K562 (cell line): ENCODE data around the gene SUPT3H. TPM values are rescaled to one million over a fixed set of nuclear protein-coding genes. Genes with fewer than 3 reads are reported as not detected.

ENCODE experiments used
- ATAC-seq: fragments of 200-7000 bp; cut with Tn5 transposase; 3 replicates; pipeline ENCODE4 v1.9.1; 2020; ENCODE audit warnings: moderate library complexity
- BruUV-seq: library from RNA; stranded (reverse); fragments of 400-500 nt; replicated peaks from 2 replicates; lab custom pipeline; 2021; lab: Mats Ljungman, UMichigan
- CTCF ChIA-PET: fragments of 300-600 bp; formaldehyde crosslinking; extraction: SDS; loops from one replicate; lab custom pipeline; 2021; ENCODE audit warnings: low intra/inter-chr PET ratio; lab: Yijun Ruan, JAX
- POLR2A ChIA-PET: fragments of 300-600, 350-650 bp; sonication (Branson Sonifier 250); formaldehyde crosslinking; extraction: SDS; loops from one replicate; lab custom pipeline; 2021; ENCODE audit warnings: antibody characterized with exemption, inconsistent platforms; lab: Yijun Ruan, JAX
- DNase-seq, 4 experiments: peaks; one replicate each; pipeline versions ENCODE4 v3.0.0 to v3.0.0-alpha.2; 2011 to 2018; ENCODE audit warnings: low spot score in 3 of 4, mixed read lengths in 3 of 4; ENCODE audit errors: extremely low read depth in 1 of 4
- FAIRE-seq: peaks from 2 replicates; lab custom pipeline; 2011; peaks lifted over from hg19 to GRCh38; lab: Jason Lieb, UNC
- H2AFZ ChIP-seq: 2 replicates; pipeline ENCODE4 v1.6.0; 2011; ENCODE audit warnings: low read depth, low read length, control low read depth, inconsistent platforms
- H3K27ac ChIP-seq: fragments of 200-600 bp; 3 replicates; pipeline ENCODE4 v1.8.0; 2011; ENCODE audit warnings: low read depth, mild to moderate bottlenecking, control low read depth, inconsistent platforms, low read length, moderate library complexity, mixed read lengths; ENCODE audit errors: extremely low read depth
- H3K27me3 ChIP-seq, 2 experiments: fragments of 300-600 bp in 1 of 2; 2 replicates in 1 of 2; 3 replicates in 1 of 2; pipeline versions ENCODE4 v1.6.0 to v1.8.0; 2011; ENCODE audit warnings: inconsistent platforms in 2 of 2, low read length in 2 of 2, mild to moderate bottlenecking in 1 of 2, mixed read lengths in 1 of 2, moderate library complexity in 1 of 2; ENCODE audit not compliant: control insufficient read depth in 2 of 2, insufficient read depth in 2 of 2
- H3K36me3 ChIP-seq: fragments of 300-600 bp; 3 replicates; pipeline ENCODE4 v1.8.0; 2011; ENCODE audit warnings: mild to moderate bottlenecking, low read length, inconsistent platforms; ENCODE audit not compliant: control insufficient read depth, insufficient read depth
- H3K4me1 ChIP-seq, 2 experiments: fragments of 200-600 bp in 1 of 2; replicated peaks in 1 of 2; 2 replicates in 1 of 2; 3 replicates in 1 of 2; pipeline versions ENCODE4 v1.5.1 to v1.8.0; 2011; ENCODE audit warnings: inconsistent platforms in 2 of 2, low read length in 2 of 2, mild to moderate bottlenecking in 1 of 2, mixed read lengths in 1 of 2, moderate library complexity in 1 of 2; ENCODE audit not compliant: control insufficient read depth in 2 of 2, insufficient read depth in 2 of 2
- H3K4me2 ChIP-seq: 2 replicates; pipeline ENCODE4 v1.6.1; 2011; ENCODE audit warnings: low read length, control low read depth, inconsistent platforms, mixed read lengths; ENCODE audit not compliant: insufficient read depth
- H3K4me3 ChIP-seq: fragments of 200-600 bp; sonication (generic), shearing (Covaris generic); 2 replicates; pipeline ENCODE4 v1.5.1; 2016; ENCODE audit warnings: control low read depth, inconsistent platforms
- H3K79me2 ChIP-seq: fragments of 200-600 bp; 3 replicates; pipeline ENCODE4 v1.8.0; 2011; ENCODE audit warnings: low read length, inconsistent platforms; ENCODE audit not compliant: control insufficient read depth, insufficient read depth
- H3K9ac ChIP-seq, 2 experiments: 2 replicates each; pipeline versions ENCODE4 v1.6.0 to v1.6.1; 2011; ENCODE audit warnings: low read depth in 2 of 2, low read length in 2 of 2, control low read depth in 1 of 2, inconsistent platforms in 1 of 2, mild to moderate bottlenecking in 1 of 2, mixed read lengths in 1 of 2; ENCODE audit not compliant: insufficient read depth in 1 of 2
- H3K9me1 ChIP-seq: one replicate; pipeline ENCODE4 v1.6.0; 2011; ENCODE audit warnings: inconsistent platforms, mild to moderate bottlenecking, low read length, moderate library complexity; ENCODE audit not compliant: control insufficient read depth, insufficient read depth
- H3K9me3 ChIP-seq: replicated peaks from 2 replicates; pipeline ENCODE4 v1.5.1; 2011; ENCODE audit warnings: low read depth, low read length, inconsistent platforms; ENCODE audit not compliant: control insufficient read depth, insufficient read depth
- H4K20me1 ChIP-seq: replicated peaks from 2 replicates; pipeline ENCODE4 v1.6.1; 2011; ENCODE audit warnings: low read length, inconsistent platforms, mixed read lengths; ENCODE audit not compliant: control insufficient read depth, insufficient read depth
- C11orf30 ChIP-seq: fragments of 450-650 bp; IDR thresholded peaks from 2 replicates; pipeline ENCODE4 v1.6.1; 2016; ENCODE audit warnings: low read depth, mild to moderate bottlenecking
- CEBPB ChIP-seq: fragments of 450-650 bp; IDR thresholded peaks from 2 replicates; pipeline ENCODE4 v1.6.1; 2016; ENCODE audit warnings: missing genetic modification characterization, missing compliant biosample characterization
- CTCF ChIP-seq, 3 experiments: IDR thresholded peaks in 2 of 3; conservative IDR thresholded peaks in 1 of 3; 2 replicates each; pipeline ENCODE4 v1.5.1; 2011 to 2012; ENCODE audit warnings: low read length in 3 of 3, mild to moderate bottlenecking in 3 of 3, control low read depth in 2 of 3, improper control_type of control experiment in 1 of 3, inconsistent platforms in 1 of 3, low read depth in 1 of 3, mixed read lengths in 1 of 3, moderate library complexity in 1 of 3; ENCODE audit not compliant: insufficient read depth in 2 of 3
- ID3 ChIP-seq, 2 experiments: fragments of 250-450 bp in 1 of 2; fragments of 450-650 bp in 1 of 2; sonication (Bioruptor Pico) in 1 of 2; IDR thresholded peaks; 2 replicates each; pipeline versions ENCODE4 v1.6.1 to v1.8.0; 2016 to 2021; ENCODE audit warnings: mild to moderate bottlenecking in 2 of 2, moderate library complexity in 2 of 2, missing compliant biosample characterization in 1 of 2, missing genetic modification characterization in 1 of 2
- NFE2L1 ChIP-seq: fragments of 450-650 bp; IDR thresholded peaks from 2 replicates; pipeline ENCODE4 v1.6.1; 2016; ENCODE audit warnings: missing genetic modification characterization, low read depth, mild to moderate bottlenecking, missing compliant biosample characterization, moderate library complexity, borderline replicate concordance
- PHTF2 ChIP-seq: fragments of 250-450 bp; sonication (Bioruptor Pico); IDR thresholded peaks from 2 replicates; pipeline ENCODE4 v1.5.0; 2021; ENCODE audit warnings: mild to moderate bottlenecking
- PYGO2 ChIP-seq: fragments of 450-650 bp; IDR thresholded peaks from 2 replicates; pipeline ENCODE4 v1.6.1; 2016; ENCODE audit warnings: mild to moderate bottlenecking, missing genetic modification characterization, moderate library complexity, missing compliant biosample characterization
- RAD21 ChIP-seq, 2 experiments: fragments of 250-450 bp in 1 of 2; fragments of 450-650 bp in 1 of 2; sonication (Bioruptor Pico) in 1 of 2; formaldehyde crosslinking in 1 of 2; IDR thresholded peaks in 1 of 2; conservative IDR thresholded peaks in 1 of 2; 2 replicates each; pipeline versions ENCODE4 v1.4.0 to v1.8.0; 2020 to 2022; ENCODE audit warnings: mild to moderate bottlenecking in 2 of 2, moderate library complexity in 1 of 2
- ZBTB17 ChIP-seq: fragments of 450-650 bp; formaldehyde crosslinking; IDR thresholded peaks from 2 replicates; pipeline ENCODE4 v1.4.0; 2020; ENCODE audit warnings: mild to moderate bottlenecking
- ZFP91 ChIP-seq: sonication (generic); formaldehyde crosslinking; IDR thresholded peaks from 2 replicates; pipeline ENCODE4 v1.8.0; 2022; ENCODE audit warnings: mild to moderate bottlenecking, missing genetic modification reagents
- ZNF280A ChIP-seq: fragments of 450-650 bp; IDR thresholded peaks from 2 replicates; pipeline ENCODE4 v1.6.1; 2018; ENCODE audit warnings: mild to moderate bottlenecking, low read depth; ENCODE audit not compliant: partially characterized antibody
- ZNF41 ChIP-seq: fragments of 250-450 bp; sonication (Bioruptor Pico); conservative IDR thresholded peaks from 2 replicates; pipeline ENCODE4 v1.4.0; 2020; ENCODE audit warnings: mild to moderate bottlenecking
- ZNF644 ChIP-seq: fragments of 200-800 bp; sonication (Bioruptor generic); IDR thresholded peaks from 2 replicates; pipeline ENCODE4 v1.6.1; 2016; ENCODE audit warnings: low read depth, missing genetic modification characterization, missing compliant biosample characterization
- ZNF696 ChIP-seq: fragments of 250-450 bp; sonication (Bioruptor Pico); conservative IDR thresholded peaks from 2 replicates; pipeline ENCODE4 v1.4.0; 2020; ENCODE audit warnings: mild to moderate bottlenecking, moderate library complexity
- in situ Hi-C: fragments of 300-500 bp; cut with MboI; formaldehyde crosslinking; loops from 4 replicates; pipeline ENCODE4 v1.15.0; 2018; ENCODE audit warnings: inconsistent platforms, mixed read lengths
- intact Hi-C: fragments of 100-400 bp; cut with micrococcal nuclease; formaldehyde crosslinking; loops from 2 replicates; pipeline ENCODE4 v1.14.2; 2022
- polyA plus RNA-seq, 8 experiments: library from polyadenylated mRNA; depleted of rRNA in 4 of 8; stranded (reverse) in 5 of 8; unstranded in 3 of 8; fragments of >200 nt; fragmentation: Nextera tagmentation in 2 of 8; fragmentation: Illumina TruSeq in 1 of 8; extraction: Ambion mirVana in 2 of 8; extraction: Trizol in 1 of 8; gene quantifications; 2 replicates each; pipeline versions ENCODE4 v1.2.1 to v1.2.3, GENCODE V29; 2011 to 2014; ENCODE audit warnings: inconsistent platforms in 1 of 8, missing spikeins in 1 of 8
- total RNA-seq, 7 experiments: library from RNA; depleted of rRNA in 6 of 7; stranded (reverse); fragments of >200 nt in 6 of 7; fragmentation: Illumina TruSeq in 2 of 7; extraction: Trizol in 2 of 7; gene quantifications; 2 replicates each; pipeline versions ENCODE4 v1.2.1 to v1.2.3, GENCODE V29; 2011 to 2021; ENCODE audit warnings: low replicate concordance in 1 of 7

The SUPT3H gene
- total and polyA plus RNA-seq, 9 of the 15 experiments (the other 6 are each of a cell fraction or from before 2014, with no cell fraction given) = 7.2 to 16.3 (median 11.9) TPM

GRCh38 chr6:45299096-45299581 is 78.6 kb downstream of the SUPT3H start (continued):
- TF ChIP-seq CEBPB (tag) (peak; percentile 55), PYGO2 (no peak), NFE2L1 (tag) (no peak), ZNF644 (tag) (no peak), ZNF696 (no peak), C11orf30 (peak; percentile 66), ZFP91 (CRISPR knock-in tag) (no peak), ZNF41 (CRISPR knock-in tag) (no peak)

- intact Hi-C loops = no loop called here
- Histone ChIP-seq H3K4me3 (no peak overlapping the region), H3K79me2 (no peaks in the 10 kb centered on the region), H3K9ac (no peak overlapping the region), H3K4me1 (peaks cover 2 to 25% of the 10 kb centered on the region in 2 experiments; a peak in 3 of 5 replicates), H3K9me1 (no peaks in the 10 kb centered on the region), H4K20me1 (no peaks in the 10 kb centered on the region), H2AFZ (no peak overlapping the region), H3K36me3 (no peaks in the 10 kb centered on the region), H3K9me3 (peaks cover 4% of the 10 kb centered on the region; the same call in 1 of the 2 replicates), H3K27ac (no peak overlapping the region), H3K27me3 (no peaks in the 10 kb centered on the region), H3K4me2 (no peak overlapping the region)
- no peak for DNase-seq
- BruUV-seq = no TSS peak
- ChIA-PET POLR2A (no interaction called here), CTCF (no interaction called here)
- ATAC-seq = no peak
- FAIRE-seq = no peak
- in situ Hi-C loops = no loop called here
- TF ChIP-seq ZBTB17 (CRISPR knock-in tag) (no peak), C11orf30 (no peak), CTCF (IDR thresholded peaks at IDR 0.05 in 2 of 3, conservative IDR thresholded peaks at IDR 0.05 in 1 of 3; ENCODE audit: insufficient read depth in 2 of 3, low read depth in 1 of 3, low read length in 3 of 3) (no peak), ID3 (CRISPR knock-in tag; IDR thresholded peaks at IDR 0.05) (no peak), ID3 (tag; IDR thresholded peaks at IDR 0.05) (no peak), RAD21 (CRISPR knock-in tag; conservative IDR thresholded peaks at IDR 0.05 in 1 of 2, IDR thresholded peaks at IDR 0.05 in 1 of 2) (no peak), ZNF280A (no peak), PHTF2 (CRISPR knock-in tag) (no peak)
Measured at GRCh38 chr6:45297320-45297719, 80.4 kb downstream of the SUPT3H start.
